SK-N-MC (cell line): Measurements from ENCODE around the gene THRA.

Experiments used
- EZH2 ChIP-seq: fragments of 200-600 bp; sonication (generic); IDR thresholded peaks from one replicate; pipeline ENCODE4 v1.6.1; 2017; ENCODE audit warnings: antibody characterized with exemption
- FOXP2 ChIP-seq: optimal IDR thresholded peaks from 2 replicates; pipeline ENCODE3; 2011; ENCODE audit warnings: mild to moderate bottlenecking, moderate library complexity; ENCODE audit not compliant: insufficient read depth; ENCODE audit errors: extremely low read length, control extremely low read depth
- POLR2AphosphoS5 ChIP-seq: IDR thresholded peaks from 2 replicates; pipeline ENCODE4 v1.6.1; 2012; ENCODE audit warnings: mild to moderate bottlenecking, low read depth, low read length, borderline replicate concordance

GRCh38 chr17:40072040-40072734 is 9.4 kb downstream of the THRA start:
- no peak for TF ChIP-seq EZH2
- no peak for TF ChIP-seq POLR2AphosphoS5
- TF ChIP-seq FOXP2, result peak; percentile 62
